PC-3 (cell line): Measurements from ENCODE around the gene KCNG4.

Source experiments
- CTCF ChIP-seq: fragments of 300-600 bp; sonication (generic); conservative IDR thresholded peaks from 2 replicates; pipeline ENCODE4 v1.5.1; 2017; ENCODE audit warnings: antibody characterized with exemption, low read depth, mild to moderate bottlenecking, low read length
- EZH2 ChIP-seq: fragments of 300-600 bp; sonication (generic); IDR thresholded peaks from one replicate; pipeline ENCODE4 v1.6.1; 2017; ENCODE audit warnings: antibody characterized with exemption, mild to moderate bottlenecking, low read length; ENCODE audit not compliant: unreplicated experiment
- EZH2phosphoT487 ChIP-seq: fragments of 300-600 bp; sonication (generic); IDR thresholded peaks from 2 replicates; pipeline ENCODE4 v1.6.1; 2018; ENCODE audit warnings: mild to moderate bottlenecking, antibody characterized with exemption, low read length, borderline replicate concordance

GRCh38 chr16:84178146-84178765 lies 61.6 kb downstream of the KCNG4 start:
- TF ChIP-seq CTCF = no peak
- no peak for TF ChIP-seq EZH2
- TF ChIP-seq EZH2phosphoT487 = no peak
